Measurements from ENCODE around the gene RALGDS.
"Not testable (repeated sequence)": the region's sequence is repeated elsewhere in the genome, so short reads cannot be mapped to it uniquely, and the experiment has no call there.

RALGDS gene

DNA sequence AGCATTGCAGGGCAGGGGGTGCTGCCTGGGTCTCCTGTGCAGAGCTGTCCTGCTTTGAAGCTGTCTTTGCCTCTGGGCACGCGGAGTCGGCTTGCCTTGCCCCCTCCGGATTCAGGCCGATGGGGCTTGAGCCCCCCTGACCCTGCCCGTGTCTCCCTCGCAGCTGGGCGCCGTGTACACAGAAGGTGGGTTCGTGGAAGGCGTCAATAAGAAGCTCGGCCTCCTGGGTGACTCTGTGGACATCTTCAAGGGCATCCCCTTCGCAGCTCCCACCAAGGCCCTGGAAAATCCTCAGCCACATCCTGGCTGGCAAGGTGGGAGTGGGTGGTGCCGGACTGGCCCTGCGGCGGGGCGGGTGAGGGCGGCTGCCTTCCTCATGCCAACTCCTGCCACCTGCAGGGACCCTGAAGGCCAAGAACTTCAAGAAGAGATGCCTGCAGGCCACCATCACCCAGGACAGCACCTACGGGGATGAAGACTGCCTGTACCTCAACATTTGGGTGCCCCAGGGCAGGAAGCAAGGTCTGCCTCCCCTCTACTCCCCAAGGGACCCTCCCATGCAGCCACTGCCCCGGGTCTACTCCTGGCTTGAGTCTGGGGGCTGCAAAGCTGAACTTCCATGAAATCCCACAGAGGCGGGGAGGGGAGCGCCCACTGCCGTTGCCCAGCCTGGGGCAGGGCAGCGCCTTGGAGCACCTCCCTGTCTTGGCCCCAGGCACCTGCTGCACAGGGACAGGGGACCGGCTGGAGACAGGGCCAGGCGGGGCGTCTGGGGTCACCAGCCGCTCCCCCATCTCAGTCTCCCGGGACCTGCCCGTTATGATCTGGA lies 56.6 kb downstream of the RALGDS start:
- no peak for DNase-seq (ENCODE audit: low read depth)
- TF ChIP-seq, protein P1, sequence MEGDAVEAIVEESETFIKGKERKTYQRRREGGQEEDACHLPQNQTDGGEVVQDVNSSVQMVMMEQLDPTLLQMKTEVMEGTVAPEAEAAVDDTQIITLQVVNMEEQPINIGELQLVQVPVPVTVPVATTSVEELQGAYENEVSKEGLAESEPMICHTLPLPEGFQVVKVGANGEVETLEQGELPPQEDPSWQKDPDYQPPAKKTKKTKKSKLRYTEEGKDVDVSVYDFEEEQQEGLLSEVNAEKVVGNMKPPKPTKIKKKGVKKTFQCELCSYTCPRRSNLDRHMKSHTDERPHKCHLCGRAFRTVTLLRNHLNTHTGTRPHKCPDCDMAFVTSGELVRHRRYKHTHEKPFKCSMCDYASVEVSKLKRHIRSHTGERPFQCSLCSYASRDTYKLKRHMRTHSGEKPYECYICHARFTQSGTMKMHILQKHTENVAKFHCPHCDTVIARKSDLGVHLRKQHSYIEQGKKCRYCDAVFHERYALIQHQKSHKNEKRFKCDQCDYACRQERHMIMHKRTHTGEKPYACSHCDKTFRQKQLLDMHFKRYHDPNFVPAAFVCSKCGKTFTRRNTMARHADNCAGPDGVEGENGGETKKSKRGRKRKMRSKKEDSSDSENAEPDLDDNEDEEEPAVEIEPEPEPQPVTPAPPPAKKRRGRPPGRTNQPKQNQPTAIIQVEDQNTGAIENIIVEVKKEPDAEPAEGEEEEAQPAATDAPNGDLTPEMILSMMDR (IDR thresholded peaks at IDR 0.05; ENCODE audit: low read depth, low read length, missing control alignments) = no peak

GRCh38 chr9:133063500-133064231 lies 57.4 kb downstream of the RALGDS start:
- no peak for DNase-seq (ENCODE audit: low read depth)
- no peak overlapping the region for H3K4me3 ChIP-seq (ENCODE audit: low read depth, low read length)
- TF ChIP-seq, protein P1 (IDR thresholded peaks at IDR 0.05; ENCODE audit: low read depth, low read length, missing control alignments) = no peak

More for the DNA sequence above, 56.6 kb downstream of the RALGDS start:
- H3K4me3 ChIP-seq (ENCODE audit: low read depth, low read length) = no peak overlapping the region

- no peak overlapping the region for H3K4me3 ChIP-seq (ENCODE audit: low read depth, low read length)
- TF ChIP-seq, protein P1 (IDR thresholded peaks at IDR 0.05; ENCODE audit: low read depth, low read length, missing control alignments) = no peak
Measured at GRCh38 chr9:133063159-133063499, 57.9 kb downstream of the RALGDS start.

DNA sequence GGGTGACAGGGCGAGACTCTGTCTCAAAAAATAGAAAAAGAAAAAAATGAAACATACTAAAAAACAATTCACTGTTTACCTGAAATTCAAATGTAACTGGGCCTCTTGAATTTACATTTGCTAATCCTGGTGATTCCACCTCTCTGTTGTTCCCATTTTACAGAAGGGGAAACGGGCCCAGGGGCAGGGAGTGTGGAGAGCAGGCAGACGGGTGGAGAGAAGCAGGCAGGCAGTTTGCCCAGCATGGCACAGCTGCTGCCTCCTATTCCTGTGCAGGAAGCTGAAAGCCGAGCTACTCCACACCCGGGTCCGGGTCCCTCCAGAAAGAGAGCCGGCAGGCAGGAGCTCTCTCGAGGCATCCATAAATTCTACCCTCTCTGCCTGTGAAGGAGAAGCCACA lies 58.5 kb downstream of the RALGDS start:
- DNase-seq (ENCODE audit: low read depth); H3K4me3 ChIP-seq (ENCODE audit: low read depth, low read length): not testable (repeated sequence)

More at GRCh38 chr9:133063159-133063499, 57.9 kb downstream of the RALGDS start:
- no peak for DNase-seq (ENCODE audit: low read depth)

GRCh38 chr9:133061764-133062145 lies 59.3 kb downstream of the RALGDS start, which contains the start of gene CEL:
Gene CEL (plus strand): TSS chr9:133061981. CDS start chr9:133062003, 22 bp downstream.
- H3K4me3 ChIP-seq (ENCODE audit: low read depth, low read length); DNase-seq (ENCODE audit: low read depth): not testable (repeated sequence)

DNA sequence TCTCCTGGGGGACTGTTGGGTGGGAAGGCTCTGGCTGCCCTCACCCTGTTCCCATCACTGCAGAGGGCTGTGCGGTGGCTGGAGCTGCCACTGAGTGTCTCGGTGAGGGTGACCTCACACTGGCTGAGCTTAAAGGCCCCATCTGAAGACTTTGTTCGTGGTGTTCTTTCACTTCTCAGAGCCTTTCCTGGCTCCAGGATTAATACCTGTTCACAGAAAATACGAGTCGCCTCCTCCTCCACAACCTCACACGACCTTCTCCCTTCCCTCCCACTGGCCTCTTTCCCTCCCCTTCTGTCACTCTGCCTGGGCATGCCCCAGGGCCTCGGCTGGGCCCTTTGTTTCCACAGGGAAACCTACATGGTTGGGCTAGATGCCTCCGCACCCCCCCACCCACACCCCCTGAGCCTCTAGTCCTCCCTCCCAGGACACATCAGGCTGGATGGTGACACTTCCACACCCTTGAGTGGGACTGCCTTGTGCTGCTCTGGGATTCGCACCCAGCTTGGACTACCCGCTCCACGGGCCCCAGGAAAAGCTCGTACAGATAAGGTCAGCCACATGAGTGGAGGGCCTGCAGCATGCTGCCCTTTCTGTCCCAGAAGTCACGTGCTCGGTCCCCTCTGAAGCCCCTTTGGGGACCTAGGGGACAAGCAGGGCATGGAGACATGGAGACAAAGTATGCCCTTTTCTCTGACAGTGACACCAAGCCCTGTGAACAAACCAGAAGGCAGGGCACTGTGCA lies 59.8 kb downstream of the RALGDS start:
- DNase-seq (ENCODE audit: low read depth); H3K4me3 ChIP-seq (ENCODE audit: low read depth, low read length): not testable (repeated sequence)

DNA sequence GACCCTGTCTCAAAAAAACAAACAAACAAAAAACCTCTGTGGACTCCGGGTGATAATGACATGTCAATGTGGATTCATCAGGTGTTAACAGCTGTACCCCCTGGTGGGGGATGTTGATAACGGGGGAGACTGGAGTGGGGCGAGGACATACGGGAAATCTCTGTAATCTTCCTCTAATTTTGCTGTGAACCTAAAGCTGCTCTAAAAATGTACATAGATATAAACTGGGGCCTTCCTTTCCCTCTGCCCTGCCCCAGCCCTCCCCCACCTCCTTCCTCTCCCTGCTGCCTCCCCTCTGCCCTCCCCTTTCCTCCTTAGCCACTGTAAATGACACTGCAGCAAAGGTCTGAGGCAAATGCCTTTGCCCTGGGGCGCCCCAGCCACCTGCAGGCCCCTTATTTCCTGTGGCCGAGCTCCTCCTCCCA lies 60.6 kb downstream of the RALGDS start:
- TF ChIP-seq, protein P1 (IDR thresholded peaks at IDR 0.05; ENCODE audit: low read depth, low read length, missing control alignments) = peak; percentile 15
- DNase-seq (ENCODE audit: low read depth) = no peak
- no peak overlapping the region for H3K4me3 ChIP-seq (ENCODE audit: low read depth, low read length)

GRCh38 chr9:133059623-133060022 lies 61.4 kb downstream of the RALGDS start:
- no peak overlapping the region for H3K4me3 ChIP-seq (ENCODE audit: low read depth, low read length)
- TF ChIP-seq, protein P1 (IDR thresholded peaks at IDR 0.05; ENCODE audit: low read depth, low read length, missing control alignments) = no peak
- no peak for DNase-seq (ENCODE audit: low read depth)
